T-cell (primary cell): Measurements from ENCODE around the gene METTL5. TPM values are rescaled to one million over a fixed set of nuclear protein-coding genes. Genes with fewer than 3 reads are reported as not detected.

Experiments used
- ATAC-seq, 4 experiments: fragments of 200-7000 bp in 3 of 4; fragments of 150-1000 bp in 1 of 4; cut with Tn5 transposase; replicated peaks in 1 of 4; 1 replicate in 3 of 4; 2 replicates in 1 of 4; pipeline ENCODE4 v1.10.0; 2021; ENCODE audit warnings: moderate library complexity in 3 of 4, mild to moderate bottlenecking in 2 of 4, moderate number of reproducible peaks in 1 of 4
- CTCF ChIA-PET, 2 donors: fragments of 300-600 bp; sonication (Branson Sonifier 250); formaldehyde crosslinking; loops; one replicate each; lab custom pipeline; 2022; ENCODE audit warnings: antibody characterized with exemption in 2 of 2; lab: Charles Lee
- POLR2A ChIA-PET, 2 donors: fragments of 300-600 bp; sonication (Branson Sonifier 250); formaldehyde crosslinking; loops; one replicate each; lab custom pipeline; 2022; ENCODE audit warnings: antibody characterized with exemption in 2 of 2; lab: Charles Lee
- DNase-seq, 35 experiments: peaks; one replicate each; pipeline versions ENCODE4 v3.0.0 to v3.0.0-alpha.2; 2013 to 2023
- H3K27ac ChIP-seq: one replicate; pipeline ENCODE4 v1.5.1; 2013; ENCODE audit warnings: low read length
- H3K27me3 ChIP-seq, 2 experiments: replicated peaks in 1 of 2; 1 replicate in 1 of 2; 2 replicates in 1 of 2; pipeline versions ENCODE4 v1.6.1 to v1.7.0; 2013; ENCODE audit warnings: low read length in 1 of 2, mixed read lengths in 1 of 2; ENCODE audit not compliant: control insufficient read depth in 2 of 2, insufficient read depth in 2 of 2; ENCODE audit errors: extremely low read depth in 1 of 2
- H3K36me3 ChIP-seq, 2 donors: 1 replicate in 1 of 2; 2 replicates in 1 of 2; pipeline versions ENCODE4 v1.6.1 to v1.7.0; 2013; ENCODE audit warnings: low read length in 1 of 2; ENCODE audit not compliant: control insufficient read depth in 2 of 2, insufficient read depth in 1 of 2; ENCODE audit errors: extremely low read depth in 1 of 2
- H3K4me1 ChIP-seq, 2 experiments: 1 replicate in 1 of 2; 2 replicates in 1 of 2; pipeline versions ENCODE4 v1.6.1 to v1.7.0; 2013; ENCODE audit warnings: low read length in 2 of 2, mixed read lengths in 1 of 2; ENCODE audit not compliant: insufficient read depth in 2 of 2, control insufficient read depth in 1 of 2; ENCODE audit errors: extremely low read depth in 1 of 2
- H3K4me3 ChIP-seq, 2 donors: 1 replicate in 1 of 2; 2 replicates in 1 of 2; pipeline versions ENCODE4 v1.5.1 to v1.7.0; 2013; ENCODE audit warnings: mild to moderate bottlenecking in 2 of 2, low read length in 1 of 2, moderate library complexity in 1 of 2; ENCODE audit not compliant: control insufficient read depth in 1 of 2; ENCODE audit errors: extremely low read depth in 1 of 2
- H3K9me3 ChIP-seq: 2 replicates; pipeline ENCODE4 v1.7.0; 2013
- H3K27ac Mint-ChIP-seq, 2 donors: one replicate each; pipeline ENCODE4 v1.8.0; 2020 to 2021; ENCODE audit warnings: mild to moderate bottlenecking in 2 of 2, mixed read lengths in 2 of 2
- H3K27me3 Mint-ChIP-seq, 2 donors: one replicate each; pipeline ENCODE4 v1.8.0; 2021 to 2022; ENCODE audit warnings: mixed read lengths in 2 of 2
- H3K36me3 Mint-ChIP-seq: one replicate; pipeline ENCODE4 v1.8.0; 2021; ENCODE audit warnings: mixed read lengths
- H3K4me1 Mint-ChIP-seq, 3 donors: one replicate each; pipeline ENCODE4 v1.8.0; 2020 to 2022; ENCODE audit warnings: mixed read lengths in 3 of 3, mild to moderate bottlenecking in 1 of 3
- H3K4me3 Mint-ChIP-seq, 3 donors: one replicate each; pipeline ENCODE4 v1.8.0; 2020 to 2022; ENCODE audit warnings: mild to moderate bottlenecking in 3 of 3, mixed read lengths in 3 of 3, moderate library complexity in 3 of 3
- H3K9me3 Mint-ChIP-seq, 3 donors: one replicate each; pipeline ENCODE4 v1.8.0; 2020 to 2022; ENCODE audit warnings: mixed read lengths in 3 of 3
- WGBS: methylation state at CpG from one replicate; pipeline ENCODE4 v1.1.5; 2013; ENCODE audit warnings: missing lambda C conversion rate; ENCODE audit not compliant: insufficient coverage; 5-methylcytosine and 5-hydroxymethylcytosine counted together
- total RNA-seq, 35 experiments: library from RNA in 6 of 35; stranded (reverse) in 6 of 35; fragments of 120-200 nt in 1 of 35; gene quantifications; one replicate each; pipeline versions ENCODE4 v1.2.1 to v1.2.4 and lab custom pipeline; 2013 to 2026

Gene METTL5
- total RNA-seq, 5 donors from 2014 or later (not counting 1 experiment from before 2014, with no cell fraction given) = 27.3 to 45.8 (median 41.0) TPM

GRCh38 chr2:169781249-169782013 lies 43.3 kb downstream of the METTL5 start:
- ChIA-PET POLR2A (no interaction called here), CTCF (interaction anchor here in 1 of 2 donors (0.6 kb wide), 1 partner anchor 192 kb away, joined by 4 read pairs; no protein-coding TSS in a partner anchor)
- Mint-ChIP-seq H3K9me3 (no peaks in the 10 kb centered on the region), H3K4me3 (no peak overlapping the region), H3K36me3 (no peaks in the 10 kb centered on the region), H3K4me1 (no peaks in the 10 kb centered on the region), H3K27ac (no peak overlapping the region), H3K27me3 (peaks cover 8 to 9% of the 10 kb centered on the region in 2 donors)
- WGBS = no CpG with 5 or more reads among the region's 4 CpGs
- Histone ChIP-seq H3K27me3 (peaks cover 0 to 3% of the 10 kb centered on the region in 2 experiments), H3K4me3 (no peak overlapping the region), H3K36me3 (no peaks in the 10 kb centered on the region), H3K4me1 (no peaks in the 10 kb centered on the region), H3K9me3 (no peaks in the 10 kb centered on the region), H3K27ac (no peak overlapping the region)
- no peak for DNase-seq
- ATAC-seq = no peak

- Mint-ChIP-seq H3K36me3 (no peaks in the 10 kb centered on the region), H3K27me3 (peaks cover 8 to 9% of the 10 kb centered on the region in 2 donors), H3K4me1 (no peaks in the 10 kb centered on the region), H3K4me3 (no peak overlapping the region), H3K27ac (no peak overlapping the region), H3K9me3 (no peaks in the 10 kb centered on the region)
- Histone ChIP-seq H3K27me3 (peaks cover 0 to 3% of the 10 kb centered on the region in 2 experiments), H3K9me3 (no peaks in the 10 kb centered on the region), H3K4me3 (no peak overlapping the region), H3K27ac (no peak overlapping the region), H3K4me1 (no peaks in the 10 kb centered on the region), H3K36me3 (no peaks in the 10 kb centered on the region)
- ATAC-seq (no peak), DNase-seq (no peak)
- POLR2A ChIA-PET = interaction anchor here in 1 of 2 donors (0.6 kb wide), 1 partner anchor 98 kb away, joined by 3 read pairs; no protein-coding TSS in a partner anchor
- CTCF ChIA-PET = interaction anchor here in 1 of 2 donors (0.7 kb wide), 1 partner anchor 20 kb away, joined by 4 read pairs; no protein-coding TSS in a partner anchor
- whole genome bisulfite sequencing = 70% methylated on average over 2 of the region's 3 CpGs
Observed at GRCh38 chr2:169778446-169778845, 46.3 kb downstream of the METTL5 start.

- Histone ChIP-seq H3K27me3 (peaks cover 0 to 3% of the 10 kb centered on the region in 2 experiments), H3K36me3 (no peaks in the 10 kb centered on the region), H3K4me1 (no peaks in the 10 kb centered on the region), H3K9me3 (no peaks in the 10 kb centered on the region), H3K27ac (no peak overlapping the region), H3K4me3 (no peak overlapping the region)
- Mint-ChIP-seq H3K36me3 (no peaks in the 10 kb centered on the region), H3K27me3 (peaks cover 2 to 3% of the 10 kb centered on the region in 2 donors), H3K27ac (no peak overlapping the region), H3K4me1 (no peaks in the 10 kb centered on the region), H3K4me3 (no peak overlapping the region), H3K9me3 (no peaks in the 10 kb centered on the region)
- CTCF ChIA-PET = interaction anchor here in 1 of 2 donors (0.6 kb wide), 1 partner anchor 11 kb away, joined by 3 read pairs; no protein-coding TSS in a partner anchor
- WGBS = no CpG with 5 or more reads among the region's 2 CpGs
- ATAC-seq (no peak), DNase-seq (no peak)
- POLR2A ChIA-PET = no interaction called here
Observed at GRCh38 chr2:169776252-169776761, 48.4 kb downstream of the METTL5 start.

- CTCF ChIA-PET = interaction anchor here in 1 of 2 donors (0.6 kb wide), 1 partner anchor 12 kb away, joined by 3 read pairs; no protein-coding TSS in a partner anchor
Observed at GRCh38 chr2:169775765-169776164, 48.9 kb downstream of the METTL5 start.

GRCh38 chr2:169775354-169775753 lies 49.4 kb downstream of the METTL5 start:
- Mint-ChIP-seq H3K36me3 (no peaks in the 10 kb centered on the region), H3K27ac (no peak overlapping the region), H3K4me1 (no peaks in the 10 kb centered on the region)

More at GRCh38 chr2:169775765-169776164, 48.9 kb downstream of the METTL5 start:
- no peak overlapping the region for H3K27ac Mint-ChIP-seq
- no peak overlapping the region for H3K27ac ChIP-seq
- H3K4me3 ChIP-seq = no peak overlapping the region
- no peaks in the 10 kb centered on the region for H3K4me1 Mint-ChIP-seq
- no peaks in the 10 kb centered on the region for H3K36me3 ChIP-seq
- POLR2A ChIA-PET = no interaction called here
- DNase-seq = no peak
- H3K4me3 Mint-ChIP-seq = no peak overlapping the region
- no peaks in the 10 kb centered on the region for H3K9me3 Mint-ChIP-seq
- no peak for ATAC-seq
- no CpG with 5 or more reads among the region's 2 CpGs for WGBS
- H3K9me3 ChIP-seq = no peaks in the 10 kb centered on the region
- H3K4me1 ChIP-seq = no peaks in the 10 kb centered on the region
- peaks cover 0 to 3% of the 10 kb centered on the region in 2 experiments for H3K27me3 ChIP-seq
- H3K27me3 Mint-ChIP-seq = no peaks in the 10 kb centered on the region
- H3K36me3 Mint-ChIP-seq = no peaks in the 10 kb centered on the region

GRCh38 chr2:169772651-169773050 lies 52.1 kb downstream of the METTL5 start:
- CTCF ChIA-PET = no interaction called here
- POLR2A ChIA-PET = no interaction called here
- DNase-seq = no peak
- Mint-ChIP-seq H3K27me3 (peaks cover 5 to 11% of the 10 kb centered on the region in 2 donors), H3K27ac (no peak overlapping the region), H3K36me3 (no peaks in the 10 kb centered on the region), H3K9me3 (no peaks in the 10 kb centered on the region), H3K4me1 (peaks cover 0 to 7% (median 6%) of the 10 kb centered on the region in 3 donors), H3K4me3 (no peak overlapping the region)
- Histone ChIP-seq H3K4me3 (no peak overlapping the region), H3K36me3 (no peaks in the 10 kb centered on the region), H3K9me3 (no peaks in the 10 kb centered on the region), H3K4me1 (peaks cover 0 to 13% of the 10 kb centered on the region in 2 experiments), H3K27ac (no peak overlapping the region), H3K27me3 (peaks cover 0 to 12% of the 10 kb centered on the region in 2 experiments)
- ATAC-seq = no peak
- WGBS = no CpG with 5 or more reads among the region's 2 CpGs

More at GRCh38 chr2:169775354-169775753, 49.4 kb downstream of the METTL5 start:
- DNase-seq (no peak), ATAC-seq (no peak)
- Histone ChIP-seq H3K36me3 (no peaks in the 10 kb centered on the region), H3K4me1 (no peaks in the 10 kb centered on the region), H3K27ac (no peak overlapping the region), H3K9me3 (no peaks in the 10 kb centered on the region), H3K27me3 (peaks cover 0 to 3% of the 10 kb centered on the region in 2 experiments), H3K4me3 (no peak overlapping the region)
- ChIA-PET CTCF (no interaction called here), POLR2A (no interaction called here)
- H3K4me3 Mint-ChIP-seq = no peak overlapping the region
- no peaks in the 10 kb centered on the region for H3K9me3 Mint-ChIP-seq
- WGBS = 88% methylated on average over 2 of the region's 3 CpGs
- no peaks in the 10 kb centered on the region for H3K27me3 Mint-ChIP-seq
